ENCODE results near the gene CEND1.
A peak's percentile ranks its signal among the peaks of the same experiment; 100 is the strongest.

CEND1 gene

GRCh38 chr11:821512-822371 lies 31.9 kb upstream of the CEND1 start:
- Mint-ChIP-seq H3K27me3 (no peaks in the 10 kb centered on the region), H3K9me3 (no peaks in the 10 kb centered on the region), H3K36me3 (ENCODE audit: low read depth) (peaks cover 6% of the 10 kb centered on the region), H3K4me3 (no peak overlapping the region), H3K27ac (no peak overlapping the region), H3K4me1 (ENCODE audit: low read depth) (peaks cover 17% of the 10 kb centered on the region)

- no peaks in the 10 kb centered on the region for H3K27me3 Mint-ChIP-seq
- H3K4me1 Mint-ChIP-seq (ENCODE audit: low read depth): peaks cover 13% of the 10 kb centered on the region
- peaks cover 6% of the 10 kb centered on the region for H3K36me3 Mint-ChIP-seq (ENCODE audit: low read depth)
- H3K4me3 Mint-ChIP-seq: peak overlapping the region; percentile 78
- no peak overlapping the region for H3K27ac Mint-ChIP-seq
- H3K9me3 Mint-ChIP-seq: no peaks in the 10 kb centered on the region
These were observed 31.0 kb upstream of the CEND1 start for GRCh38 chr11:820655-821511.

GRCh38 chr11:819943-820649 lies 30.2 kb upstream of the CEND1 start:
- H3K36me3 Mint-ChIP-seq (ENCODE audit: low read depth): peaks cover 4% of the 10 kb centered on the region
- peak overlapping the region; percentile 78 for H3K4me3 Mint-ChIP-seq
- H3K4me1 Mint-ChIP-seq (ENCODE audit: low read depth): peaks cover 13% of the 10 kb centered on the region
- no peaks in the 10 kb centered on the region for H3K27me3 Mint-ChIP-seq
- no peaks in the 10 kb centered on the region for H3K9me3 Mint-ChIP-seq
- no peak overlapping the region for H3K27ac Mint-ChIP-seq

- Mint-ChIP-seq H3K4me3 (peak overlapping the region; percentile 78), H3K27me3 (no peaks in the 10 kb centered on the region), H3K36me3 (ENCODE audit: low read depth) (no peaks in the 10 kb centered on the region), H3K27ac (no peak overlapping the region), H3K4me1 (ENCODE audit: low read depth) (peaks cover 13% of the 10 kb centered on the region), H3K9me3 (no peaks in the 10 kb centered on the region)
These were observed 29.4 kb upstream of the CEND1 start for GRCh38 chr11:819129-819931.

GRCh38 chr11:818396-819128 lies 28.7 kb upstream of the CEND1 start, which contains the start of gene PNPLA2:
TSS of gene PNPLA2 (plus strand) at chr11:818914. CDS start at chr11:819719, 805 bp downstream.
- no peaks in the 10 kb centered on the region for H3K9me3 Mint-ChIP-seq
- peak within 1 kb of the TSS; percentile 78 for H3K4me3 Mint-ChIP-seq
- H3K27me3 Mint-ChIP-seq: no peaks in the 10 kb centered on the region
- peak within 1 kb of the TSS; percentile 49 for H3K27ac Mint-ChIP-seq
- peaks cover 13% of the 10 kb centered on the region for H3K4me1 Mint-ChIP-seq (ENCODE audit: low read depth)
- H3K36me3 Mint-ChIP-seq (ENCODE audit: low read depth): peaks cover 5% of the 10 kb centered on the region

- Mint-ChIP-seq H3K4me3 (no peak overlapping the region), H3K9me3 (no peaks in the 10 kb centered on the region), H3K4me1 (ENCODE audit: low read depth) (peaks cover 21% of the 10 kb centered on the region), H3K27me3 (no peaks in the 10 kb centered on the region), H3K27ac (no peak overlapping the region), H3K36me3 (ENCODE audit: low read depth) (peaks cover 24% of the 10 kb centered on the region)
These were observed 26.5 kb upstream of the CEND1 start for GRCh38 chr11:816433-816779.

GRCh38 chr11:815675-816432 lies 26.0 kb upstream of the CEND1 start:
- Mint-ChIP-seq H3K27me3 (no peaks in the 10 kb centered on the region), H3K4me1 (ENCODE audit: low read depth) (peaks cover 22% of the 10 kb centered on the region), H3K9me3 (no peaks in the 10 kb centered on the region), H3K36me3 (ENCODE audit: low read depth) (peaks cover 29% of the 10 kb centered on the region), H3K4me3 (no peak overlapping the region), H3K27ac (peak overlapping the region; percentile 11)

- Mint-ChIP-seq H3K27me3 (no peaks in the 10 kb centered on the region), H3K4me3 (peak overlapping the region; percentile 20), H3K27ac (peak overlapping the region; percentile 67), H3K4me1 (ENCODE audit: low read depth) (peaks cover 23% of the 10 kb centered on the region), H3K36me3 (ENCODE audit: low read depth) (peaks cover 37% of the 10 kb centered on the region), H3K9me3 (no peaks in the 10 kb centered on the region)
These were observed 23.7 kb upstream of the CEND1 start for GRCh38 chr11:813456-814096.

GRCh38 chr11:813072-813455 lies 23.2 kb upstream of the CEND1 start:
- Mint-ChIP-seq H3K27ac (peak overlapping the region; percentile 95), H3K4me3 (peak overlapping the region; percentile 96), H3K9me3 (no peaks in the 10 kb centered on the region), H3K27me3 (no peaks in the 10 kb centered on the region), H3K36me3 (ENCODE audit: low read depth) (peaks cover 37% of the 10 kb centered on the region), H3K4me1 (ENCODE audit: low read depth) (peaks cover 25% of the 10 kb centered on the region)

- Mint-ChIP-seq H3K27me3 (no peaks in the 10 kb centered on the region), H3K9me3 (no peaks in the 10 kb centered on the region), H3K4me1 (ENCODE audit: low read depth) (peaks cover 30% of the 10 kb centered on the region), H3K4me3 (peak overlapping the region; percentile 96), H3K27ac (peak overlapping the region; percentile 95), H3K36me3 (ENCODE audit: low read depth) (peaks cover 37% of the 10 kb centered on the region)
These were observed 22.5 kb upstream of the CEND1 start for GRCh38 chr11:812390-812789.

GRCh38 chr11:811446-812245 lies 21.8 kb upstream of the CEND1 start:
- Mint-ChIP-seq H3K27ac (peak overlapping the region; percentile 95), H3K4me3 (peak overlapping the region; percentile 96), H3K36me3 (ENCODE audit: low read depth) (peaks cover 37% of the 10 kb centered on the region), H3K9me3 (no peaks in the 10 kb centered on the region), H3K27me3 (no peaks in the 10 kb centered on the region), H3K4me1 (ENCODE audit: low read depth) (peaks cover 30% of the 10 kb centered on the region)

GRCh38 chr11:810040-810567 lies 20.2 kb upstream of the CEND1 start:
- Mint-ChIP-seq H3K9me3 (no peaks in the 10 kb centered on the region), H3K4me1 (ENCODE audit: low read depth) (peaks cover 30% of the 10 kb centered on the region), H3K27me3 (no peaks in the 10 kb centered on the region), H3K4me3 (peak overlapping the region; percentile 96), H3K27ac (peak overlapping the region; percentile 97), H3K36me3 (ENCODE audit: low read depth) (peaks cover 37% of the 10 kb centered on the region)
